Thyroid gland (tissue), 4 donors: ENCODE measurements around the gene DYNC2LI1.

ENCODE experiments used
- CTCF ChIP-seq, 6 experiments: fragments of 200-600 bp in 3 of 6; fragments of 450-650 bp in 3 of 6; sonication (generic) in 3 of 6; IDR thresholded peaks; one replicate each; pipeline ENCODE4 v1.5.1; 2016 to 2019; ENCODE audit warnings: antibody characterized with exemption in 6 of 6, mild to moderate bottlenecking in 2 of 6, inconsistent platforms in 1 of 6, moderate library complexity in 1 of 6
- POLR2A ChIP-seq, 2 donors: fragments of 450-650 bp; IDR thresholded peaks; one replicate each; pipeline ENCODE4 v1.6.1; 2017; ENCODE audit warnings: antibody characterized with exemption in 2 of 2, mild to moderate bottlenecking in 2 of 2, moderate library complexity in 1 of 2

GRCh38 chr2:43752302-43752701 is 21.5 kb upstream of the DYNC2LI1 start:
- TF ChIP-seq CTCF (IDR thresholded peaks at IDR 0.05) (no peak), POLR2A (IDR thresholded peaks at IDR 0.05) (no peak)
